ENCODE data around the gene NEDD9. TPM values are rescaled to one million over a fixed set of nuclear protein-coding genes. Genes with fewer than 3 reads are reported as not detected.

NEDD9 gene
- total and polyA plus RNA-seq, 4 donors, result 7.5 to 16.8 (median 11.7) TPM

GRCh38 chr6:11214901-11215300 lies 17.6 kb downstream of the NEDD9 start:
- peaks cover 0 to 25% (median 11%) of the 10 kb centered on the region in 4 donors for H3K4me1 ChIP-seq (ENCODE audit: control insufficient read depth in 4 of 4, insufficient read depth in 4 of 4, low read length in 3 of 4)
- H3K9ac ChIP-seq (ENCODE audit: low read depth in 1 of 2, low read length in 2 of 2), result no peak overlapping the region
- H3K4me3 ChIP-seq (ENCODE audit: low read depth in 1 of 3, low read length in 3 of 3), result no peak overlapping the region
- WGBS, result 89% methylated on average over 9 of the region's 9 CpGs
- H3K9me3 ChIP-seq (ENCODE audit: control insufficient read depth in 4 of 4, low read length in 3 of 4), result no peaks in the 10 kb centered on the region
- peaks cover 0 to 2% (median 0%) of the 10 kb centered on the region in 4 donors for H3K36me3 ChIP-seq (ENCODE audit: control insufficient read depth in 4 of 4, insufficient read depth in 3 of 4, low read depth in 1 of 4, low read length in 3 of 4)
- no peak for TF ChIP-seq REST (IDR thresholded peaks at IDR 0.05)
- no peak for DNase-seq (ENCODE audit: low spot score)
- no peak overlapping the region for H3K27ac ChIP-seq (ENCODE audit: low read depth in 1 of 2, low read length in 2 of 2)
- no peaks in the 10 kb centered on the region for H3K27me3 ChIP-seq (ENCODE audit: control insufficient read depth in 4 of 4, insufficient read depth in 4 of 4, low read length in 3 of 4)

GRCh38 chr6:11214084-11214833 lies 18.2 kb downstream of the NEDD9 start:
- no peak for TF ChIP-seq REST (IDR thresholded peaks at IDR 0.05)
- no peak for TF ChIP-seq RAD21 (IDR thresholded peaks at IDR 0.05)
- no peak for TF ChIP-seq MAX (IDR thresholded peaks at IDR 0.05)
- TF ChIP-seq EGR1 (IDR thresholded peaks at IDR 0.05; ENCODE audit: low read depth in 2 of 2), result no peak
- no peak for TF ChIP-seq TAF1 (conservative IDR thresholded peaks at IDR 0.05)
- 92% methylated on average over 16 of the region's 16 CpGs for WGBS

GRCh38 chr6:11213422-11214021 lies 18.9 kb downstream of the NEDD9 start:
- TF ChIP-seq RXRA (IDR thresholded peaks at IDR 0.05), result no peak
- no peak for TF ChIP-seq HNF4G (IDR thresholded peaks at IDR 0.05)
- no peak for TF ChIP-seq TAF1 (conservative IDR thresholded peaks at IDR 0.05)
- peak; percentile 14 for TF ChIP-seq NR2F2 (IDR thresholded peaks at IDR 0.05)
- TF ChIP-seq REST (IDR thresholded peaks at IDR 0.05), result no peak
- no peak for TF ChIP-seq YY1 (IDR thresholded peaks at IDR 0.05)
- Histone ChIP-seq H3K27me3 (ENCODE audit: control insufficient read depth in 4 of 4, insufficient read depth in 4 of 4, low read length in 3 of 4) (no peaks in the 10 kb centered on the region), H3K4me3 (ENCODE audit: low read depth in 1 of 3, low read length in 3 of 3) (no peak overlapping the region), H3K9me3 (ENCODE audit: control insufficient read depth in 4 of 4, low read length in 3 of 4) (no peaks in the 10 kb centered on the region), H3K4me1 (ENCODE audit: control insufficient read depth in 4 of 4, insufficient read depth in 4 of 4, low read length in 3 of 4) (peaks cover 0 to 16% (median 4%) of the 10 kb centered on the region in 4 donors), H3K36me3 (ENCODE audit: control insufficient read depth in 4 of 4, insufficient read depth in 3 of 4, low read depth in 1 of 4, low read length in 3 of 4) (peaks cover 0 to 2% (median 0%) of the 10 kb centered on the region in 4 donors), H3K27ac (ENCODE audit: low read depth in 1 of 2, low read length in 2 of 2) (peak overlapping the region in 1 of 2 donors; percentile 43), H3K9ac (ENCODE audit: low read depth in 1 of 2, low read length in 2 of 2) (no peak overlapping the region)
- 86% methylated on average over 12 of the region's 12 CpGs for WGBS
- no peak for DNase-seq (ENCODE audit: low spot score)

More at GRCh38 chr6:11214084-11214833, 18.2 kb downstream of the NEDD9 start:
- no peaks in the 10 kb centered on the region for H3K9me3 ChIP-seq (ENCODE audit: control insufficient read depth in 4 of 4, low read length in 3 of 4)
- no peak overlapping the region for H3K27ac ChIP-seq (ENCODE audit: low read depth in 1 of 2, low read length in 2 of 2)
- DNase-seq (ENCODE audit: low spot score), result no peak
- H3K9ac ChIP-seq (ENCODE audit: low read depth in 1 of 2, low read length in 2 of 2), result no peak overlapping the region
- peaks cover 0 to 22% (median 8%) of the 10 kb centered on the region in 4 donors for H3K4me1 ChIP-seq (ENCODE audit: control insufficient read depth in 4 of 4, insufficient read depth in 4 of 4, low read length in 3 of 4)
- peaks cover 0 to 2% (median 0%) of the 10 kb centered on the region in 4 donors for H3K36me3 ChIP-seq (ENCODE audit: control insufficient read depth in 4 of 4, insufficient read depth in 3 of 4, low read depth in 1 of 4, low read length in 3 of 4)
- no peak overlapping the region for H3K4me3 ChIP-seq (ENCODE audit: low read depth in 1 of 3, low read length in 3 of 3)
- H3K27me3 ChIP-seq (ENCODE audit: control insufficient read depth in 4 of 4, insufficient read depth in 4 of 4, low read length in 3 of 4), result no peaks in the 10 kb centered on the region

All from liver (tissue), 9 donors.